Islet precursor cell (in vitro differentiated cells): ENCODE results near the gene DNAH14.
"Not testable (repeated sequence)": the region's sequence is repeated elsewhere in the genome, so short reads cannot be mapped to it uniquely, and the experiment has no call there.

Experiments
- DNase-seq: peaks from one replicate; pipeline ENCODE4 v3.0.0-alpha.2; 2018

The DNAH14 gene

DNA sequence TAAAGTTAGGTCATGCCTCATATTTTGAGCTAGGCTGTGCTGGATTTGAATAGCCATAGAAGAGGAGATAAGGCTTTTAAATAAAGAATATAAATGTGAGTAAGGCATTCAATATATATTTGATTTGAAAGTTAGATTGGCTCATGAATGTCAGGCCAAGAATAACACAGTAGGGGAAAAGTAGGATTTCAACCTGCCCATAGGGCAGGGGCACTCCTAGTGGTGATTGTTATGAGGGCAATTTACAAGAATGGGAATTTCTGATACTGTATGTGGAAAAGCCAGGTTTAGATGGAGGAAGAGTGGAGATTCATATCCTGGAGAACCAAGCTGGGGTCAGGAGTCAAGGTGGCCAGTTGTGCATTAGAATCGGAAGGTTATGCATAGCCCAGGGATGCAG is 74.9 kb downstream of the DNAH14 start:
- DNase-seq = no peak

GRCh38 chr1:225006352-225006751 is 76.9 kb downstream of the DNAH14 start:
- DNase-seq = not testable (repeated sequence)

DNA sequence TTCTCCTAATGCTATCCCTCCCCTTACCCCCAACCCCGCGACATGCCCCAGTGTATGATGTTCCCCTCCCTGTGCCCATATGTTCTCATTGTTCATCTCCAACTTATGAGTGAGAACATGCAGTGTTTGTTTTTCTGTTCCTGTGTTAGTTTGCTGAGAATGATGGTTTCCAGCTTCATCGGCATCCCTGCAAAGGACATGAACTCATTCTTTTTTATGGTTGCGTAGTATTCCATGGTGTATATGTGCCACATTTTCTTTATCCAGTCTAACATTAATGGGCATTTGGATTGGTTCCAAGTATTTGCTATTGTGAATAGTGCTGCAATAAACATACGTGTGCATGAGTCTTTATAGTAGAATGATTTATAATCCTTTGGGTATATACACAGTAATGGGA is 78.6 kb downstream of the DNAH14 start:
- DNase-seq = not testable (repeated sequence)

DNA sequence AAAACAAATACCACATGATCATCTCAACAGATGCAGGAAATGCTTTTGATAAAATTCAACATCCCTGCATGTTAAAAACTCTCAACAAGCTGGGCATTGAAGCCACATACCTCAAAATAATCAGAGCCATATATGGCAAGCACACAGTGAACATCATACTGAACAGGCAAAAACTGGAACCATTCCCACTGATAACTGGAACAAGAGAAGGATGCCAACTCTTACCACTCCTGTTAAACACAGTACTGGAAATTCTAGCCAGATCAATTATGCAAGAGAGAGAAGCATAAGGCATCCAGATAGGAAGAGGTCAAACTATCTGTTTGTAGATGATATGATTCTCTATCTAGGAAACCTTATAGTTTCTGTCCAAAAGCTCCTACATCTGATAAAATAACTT is 91.6 kb downstream of the DNAH14 start:
- no peak for DNase-seq

DNA sequence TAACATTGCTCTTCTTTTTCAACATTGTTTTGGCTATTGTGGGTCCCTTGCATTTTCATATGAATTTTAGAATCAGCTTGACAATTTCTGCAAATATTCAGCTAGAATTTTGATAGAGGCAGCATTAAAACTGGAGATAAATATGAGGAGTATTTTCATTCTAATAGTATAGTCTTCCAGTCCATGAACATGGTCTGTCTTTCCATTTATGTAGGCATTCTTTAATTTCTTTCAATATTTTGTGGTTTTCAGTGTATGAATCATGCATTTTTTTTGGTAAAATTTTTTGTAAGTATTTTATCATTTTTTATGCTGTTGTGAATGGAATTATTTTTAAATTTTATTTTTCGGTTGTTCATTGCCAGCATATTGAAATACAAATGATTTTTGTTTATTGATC is 97.2 kb downstream of the DNAH14 start:
- no peak for DNase-seq

DNA sequence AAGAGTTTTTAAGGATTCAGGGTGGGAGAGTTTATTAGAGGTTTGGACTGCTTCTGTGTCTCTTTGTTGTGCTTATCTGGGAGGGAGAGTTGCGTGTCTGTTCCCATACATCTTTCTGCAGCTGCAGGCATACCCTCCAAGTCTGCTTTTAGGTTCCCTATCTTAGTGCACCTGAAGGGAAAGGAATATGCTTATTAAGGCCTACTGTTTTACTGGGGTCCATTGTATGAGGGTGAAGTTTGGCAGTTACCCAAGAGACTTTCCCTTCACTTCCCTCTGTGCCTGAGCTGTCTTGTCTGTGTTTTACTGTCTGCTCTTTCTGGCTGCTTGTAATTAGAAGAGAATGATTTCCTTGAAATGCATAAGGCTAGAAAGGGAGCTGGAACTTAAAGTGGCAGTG is 107.0 kb downstream of the DNAH14 start:
- not testable (repeated sequence) for DNase-seq

GRCh38 chr1:225042263-225042662 is 112.8 kb downstream of the DNAH14 start:
- no peak for DNase-seq

- no peak for DNase-seq
These were observed 114.8 kb downstream of the DNAH14 start for GRCh38 chr1:225044258-225044657.

DNA sequence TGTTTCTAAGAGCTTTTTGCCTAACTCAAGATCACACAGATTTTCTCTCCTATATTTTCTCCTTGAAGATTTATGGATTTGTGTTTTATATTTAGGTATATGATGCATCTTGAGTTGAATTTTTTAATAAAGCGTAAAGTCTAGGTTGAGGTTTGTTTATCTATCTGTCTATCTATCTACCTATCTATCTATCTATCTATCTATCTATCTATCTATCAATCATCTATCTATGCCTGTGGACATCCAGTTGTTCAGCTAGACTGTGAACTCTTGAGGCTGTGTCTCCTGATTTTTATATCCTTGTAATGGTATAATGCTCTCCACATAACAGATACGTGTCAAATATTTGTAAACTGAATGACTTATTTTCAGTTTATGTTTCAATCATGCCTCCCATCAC is 120.1 kb downstream of the DNAH14 start:
- no peak for DNase-seq

DNA sequence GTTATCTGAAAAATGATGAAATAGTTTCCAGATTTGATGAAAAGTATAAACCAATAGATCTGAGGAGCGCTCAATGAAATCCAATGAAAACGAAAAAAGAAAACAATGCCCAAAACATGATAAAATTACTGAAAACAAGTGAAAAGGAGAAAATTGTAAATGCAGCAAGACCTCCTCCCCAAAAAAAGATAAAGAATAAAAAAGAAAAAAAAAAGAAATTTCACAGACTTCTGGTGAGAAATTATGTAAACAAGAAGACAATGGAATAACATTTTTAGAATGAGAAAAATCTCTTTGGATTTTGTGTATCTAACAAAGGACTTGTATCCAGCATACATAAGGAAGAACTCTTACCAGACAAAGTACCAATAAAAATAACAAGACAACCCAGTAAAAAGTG is 134.2 kb downstream of the DNAH14 start:
- DNase-seq = no peak

DNA sequence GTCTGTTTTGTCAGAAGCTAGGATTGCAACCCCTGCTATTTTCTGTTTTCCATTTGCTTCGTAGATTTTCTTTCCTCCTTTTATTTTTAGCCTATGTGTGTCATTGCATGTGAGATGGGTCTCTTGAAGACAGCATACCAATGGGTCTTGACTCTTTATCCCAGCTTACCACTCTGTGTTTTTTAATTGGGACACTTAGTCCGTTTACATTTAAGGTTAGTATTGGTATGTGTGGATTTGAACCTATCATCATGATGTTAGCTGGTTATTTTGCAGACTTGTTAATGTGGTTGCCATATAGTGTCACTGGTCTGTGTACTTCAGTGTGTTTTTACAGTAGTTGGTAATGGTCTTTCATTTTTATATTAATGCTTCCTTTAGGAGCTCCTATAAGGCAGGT is 141.5 kb downstream of the DNAH14 start:
- DNase-seq = no peak

- no peak for DNase-seq
These were observed 167.7 kb downstream of the DNAH14 start for GRCh38 chr1:225097175-225097574.

DNA sequence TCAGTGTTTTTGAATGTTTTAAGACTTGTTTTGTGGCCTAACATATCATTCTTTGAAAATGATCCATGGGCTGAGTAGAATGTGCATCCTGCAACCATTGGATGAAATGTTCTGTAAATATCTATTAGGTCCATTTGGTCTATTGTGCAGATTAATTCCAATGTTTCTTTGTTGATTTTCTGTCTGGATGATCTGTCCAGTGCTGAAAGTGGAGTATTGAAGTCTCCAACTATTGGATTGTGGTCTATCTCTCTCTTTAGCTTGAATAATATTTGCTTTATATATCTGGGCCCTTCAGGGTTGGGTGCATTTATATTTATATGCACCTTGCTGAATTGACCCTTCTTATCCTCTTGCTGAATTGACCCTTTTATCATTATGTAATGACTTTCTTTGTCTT is 181.5 kb downstream of the DNAH14 start:
- no peak for DNase-seq

- no peak for DNase-seq
These were observed 183.8 kb downstream of the DNAH14 start for GRCh38 chr1:225113265-225113664.

DNA sequence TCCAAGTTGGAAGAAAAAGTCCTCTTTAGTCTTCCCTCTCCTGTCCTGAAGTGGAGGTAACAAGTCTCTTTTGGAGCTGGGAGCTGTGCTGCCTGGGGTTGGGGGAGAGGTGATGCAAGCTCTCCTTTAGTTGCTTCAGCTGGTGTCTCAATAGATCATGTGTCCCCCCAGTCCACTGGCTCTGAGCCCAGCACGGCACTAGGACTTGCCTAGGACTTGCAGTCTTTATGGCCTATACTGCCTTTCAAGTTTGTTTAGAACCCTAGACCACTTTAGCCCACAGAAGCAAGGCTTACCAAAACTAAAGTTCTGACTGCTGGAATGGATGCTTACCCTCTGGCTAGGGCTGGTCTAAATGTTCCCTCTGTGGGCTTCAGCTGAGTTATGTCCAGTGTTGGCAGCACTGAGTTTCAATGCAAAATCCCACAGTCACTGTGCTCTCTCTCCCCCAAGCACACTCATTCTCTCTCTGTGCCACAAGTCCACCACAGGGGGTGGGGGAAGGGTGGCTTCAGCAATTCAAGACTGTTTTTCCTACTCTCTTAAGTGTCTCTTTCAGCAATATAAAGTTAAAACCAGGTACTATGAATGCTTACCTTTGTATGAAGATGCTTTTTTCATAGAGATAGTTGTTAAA is 185.0 kb downstream of the DNAH14 start:
- DNase-seq = no peak

GRCh38 chr1:225119307-225119706 is 189.8 kb downstream of the DNAH14 start:
- DNase-seq = no peak

DNA sequence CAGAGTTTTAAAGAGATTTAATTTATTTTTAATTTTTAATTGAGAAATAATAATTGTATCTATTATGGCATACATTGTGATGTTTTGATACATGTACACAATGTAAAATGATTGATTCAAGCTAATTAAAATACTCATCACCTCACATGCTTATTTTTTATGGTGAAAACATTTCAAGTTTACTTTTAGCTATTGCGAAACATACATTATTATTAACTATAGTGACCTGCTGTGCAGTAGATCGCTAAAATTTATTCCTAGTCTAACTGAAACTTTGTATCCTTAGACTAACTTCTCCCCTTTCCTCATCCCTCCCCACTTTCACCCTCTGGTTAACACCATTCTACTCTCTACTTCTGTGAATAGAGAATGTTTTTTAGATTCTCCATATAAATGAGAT is 191.6 kb downstream of the DNAH14 start:
- DNase-seq = no peak

- no peak for DNase-seq
These were observed 202.4 kb downstream of the DNAH14 start for GRCh38 chr1:225131869-225132268.

GRCh38 chr1:225137976-225138375 is 208.5 kb downstream of the DNAH14 start:
- DNase-seq = no peak

GRCh38 chr1:225143001-225143400 is 213.5 kb downstream of the DNAH14 start:
- no peak for DNase-seq

GRCh38 chr1:225146478-225146877 is 217.0 kb downstream of the DNAH14 start:
- DNase-seq = peak; percentile 50

GRCh38 chr1:225147791-225148190 is 218.3 kb downstream of the DNAH14 start:
- not testable (repeated sequence) for DNase-seq

GRCh38 chr1:225152061-225152460 is 222.6 kb downstream of the DNAH14 start:
- DNase-seq = no peak

- no peak for DNase-seq
These were observed 226.1 kb downstream of the DNAH14 start for GRCh38 chr1:225155555-225155954.

- no peak for DNase-seq
These were observed 226.8 kb downstream of the DNAH14 start for GRCh38 chr1:225156254-225156653.

DNA sequence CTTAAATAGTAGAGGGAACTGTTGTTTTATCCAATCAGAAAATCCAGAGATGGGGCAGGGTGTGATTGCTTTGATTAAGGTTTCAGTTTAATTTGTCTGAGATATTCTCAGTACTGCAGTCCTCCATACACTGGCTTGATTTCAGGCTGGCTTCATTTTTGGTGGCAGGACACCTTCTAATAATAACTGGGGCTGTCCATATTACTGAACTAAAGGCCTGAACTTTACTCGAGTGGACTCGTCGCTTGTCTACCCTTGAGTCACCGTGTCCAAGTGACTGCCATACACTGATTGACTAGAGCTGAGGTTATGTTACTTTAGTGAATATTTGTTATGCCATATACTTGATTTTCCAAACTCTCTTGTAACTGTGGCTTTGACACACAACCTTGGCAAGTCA is 228.8 kb downstream of the DNAH14 start:
- DNase-seq = no peak
